NCI-H187 treated with DMSO at 0.1 percent for 48 hours (cell line): ENCODE data around the gene KIAA1755.

ENCODE experiments used
- DNase-seq: peaks from one replicate; lab custom pipeline; 2025; lab: John Stamatoyannopoulos, UW

The KIAA1755 gene

GRCh38 chr20:38260378-38261053 lies at the start of gene KIAA1755:
Gene KIAA1755, minus strand, starts transcription at chr20:38260735. Its CDS starts 235 bp downstream, at chr20:38260500.
- DNase-seq, result no peak

- DNase-seq, result no peak
Observed at GRCh38 chr20:38308447-38308846, 47.9 kb upstream of the KIAA1755 start.

DNA sequence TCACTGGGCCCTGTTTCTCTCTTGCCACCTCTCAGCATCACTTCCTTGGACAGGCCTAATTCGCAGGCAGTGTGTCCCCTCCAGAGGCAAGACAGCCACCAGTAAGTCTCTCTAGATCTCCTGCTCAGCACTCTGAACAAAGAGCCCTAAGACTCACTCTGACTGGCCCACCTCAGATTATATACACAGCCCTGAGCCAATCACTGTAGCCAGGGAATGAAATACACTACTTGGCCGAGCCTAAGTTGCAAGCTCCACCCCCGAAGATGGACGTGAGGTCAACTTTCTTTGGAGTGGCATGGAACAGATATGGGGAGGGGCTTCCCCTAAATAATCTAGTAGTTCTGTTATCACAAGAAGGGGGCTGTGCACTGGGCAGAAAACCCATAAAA lies 47.5 kb upstream of the KIAA1755 start:
- no peak for DNase-seq

- no peak for DNase-seq
Observed at GRCh38 chr20:38307371-38308046, 47.0 kb upstream of the KIAA1755 start.

- no peak for DNase-seq
Observed at GRCh38 chr20:38306379-38306778, 45.8 kb upstream of the KIAA1755 start.

DNA sequence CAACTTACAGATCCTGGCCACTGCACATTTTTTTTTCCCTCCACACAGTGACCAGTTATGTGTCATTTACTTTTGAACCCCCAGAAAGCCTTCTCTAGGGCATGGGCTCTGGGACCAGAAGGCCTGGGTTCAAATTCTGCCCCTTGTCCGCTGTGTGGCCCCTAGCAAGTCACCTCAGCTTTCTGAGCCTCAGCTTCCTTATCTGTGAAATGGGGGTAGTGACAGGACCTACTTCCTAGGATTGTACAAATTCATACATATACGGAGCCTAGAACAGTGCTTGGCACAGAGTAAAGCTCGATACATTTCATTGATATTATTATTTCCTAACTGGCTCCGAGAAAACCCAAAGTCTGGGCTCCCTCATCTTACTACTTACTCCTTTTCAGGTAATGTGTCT lies 45.0 kb upstream of the KIAA1755 start:
- DNase-seq, result no peak

DNA sequence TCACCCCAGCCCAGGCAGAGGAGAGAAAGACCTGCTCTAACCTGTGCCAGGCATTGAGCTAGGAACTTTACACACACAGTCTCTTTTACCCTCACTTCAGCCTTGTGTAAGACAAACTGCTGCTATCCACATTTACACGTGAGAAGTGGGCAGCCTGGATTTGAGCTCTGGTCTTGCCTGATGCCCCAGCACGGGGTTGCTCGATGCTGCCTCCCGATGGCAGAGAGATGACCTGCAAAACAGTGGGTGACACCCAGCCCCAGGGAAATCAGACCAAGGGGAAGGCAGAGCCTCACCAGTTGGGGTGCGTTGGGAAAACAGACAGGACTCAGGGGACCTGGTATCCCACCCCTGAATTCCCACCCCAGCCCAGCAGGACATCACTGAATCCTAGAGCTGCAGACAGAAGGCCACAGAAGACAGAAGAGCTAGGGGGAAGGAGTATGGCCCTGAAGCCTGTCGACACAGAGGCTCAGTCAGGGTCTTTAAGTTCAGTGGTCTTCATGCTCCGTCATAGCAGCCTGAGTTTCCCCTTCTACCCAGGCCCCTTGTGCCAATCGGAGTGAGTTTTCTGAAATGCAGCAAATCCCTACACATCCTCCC lies 44.4 kb upstream of the KIAA1755 start:
- no peak for DNase-seq

DNA sequence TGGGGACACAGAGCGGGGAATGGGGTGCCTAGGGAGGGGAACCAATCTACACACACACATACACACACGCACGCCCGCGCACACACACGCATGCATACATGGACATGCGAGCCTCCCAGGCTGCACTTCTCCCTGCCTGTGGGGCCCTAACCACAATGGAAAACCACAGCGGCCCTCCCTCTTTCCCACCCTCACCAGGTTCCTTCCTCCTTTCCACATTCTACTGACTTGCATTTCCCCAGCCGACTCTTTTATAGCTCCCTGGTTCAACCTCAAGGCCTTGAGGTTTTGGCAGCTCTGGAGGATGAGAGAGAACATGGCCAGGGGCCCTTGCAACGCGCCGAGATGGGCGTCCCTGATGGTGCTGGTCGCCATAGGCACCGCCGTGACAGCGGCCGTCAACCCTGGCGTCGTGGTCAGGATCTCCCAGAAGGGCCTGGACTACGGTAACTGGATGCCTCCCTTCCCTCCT lies 43.4 kb upstream of the KIAA1755 start, which contains the start of gene BPI:
TSS of gene BPI (plus strand) at position 249 of the 472 bp plus-strand sequence. CDS start at position 317, 68 bp downstream.
- no peak for DNase-seq

- no peak for DNase-seq
Observed at GRCh38 chr20:38302786-38303185, 42.3 kb upstream of the KIAA1755 start.

- no peak for DNase-seq
Observed at GRCh38 chr20:38301309-38301708, 40.8 kb upstream of the KIAA1755 start.

DNA sequence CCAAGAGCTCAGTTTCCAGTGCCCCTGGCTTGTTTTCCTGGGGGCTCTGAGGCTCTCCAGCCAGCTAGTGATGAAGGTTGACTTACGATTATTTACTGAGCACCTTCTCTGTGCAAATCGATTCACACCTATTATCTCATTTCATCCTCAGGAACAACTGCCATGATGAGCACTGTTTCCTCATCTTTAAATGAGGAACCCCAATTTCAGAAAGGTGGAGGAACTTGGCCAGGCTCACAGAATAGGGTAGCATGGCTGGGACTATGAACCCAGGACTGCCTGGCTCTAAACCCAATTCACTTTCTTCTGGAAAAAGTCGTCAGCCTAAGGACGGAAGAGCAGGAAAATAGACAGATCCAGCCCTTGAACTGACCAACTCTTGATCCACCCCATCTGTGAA lies 39.9 kb upstream of the KIAA1755 start:
- DNase-seq, result no peak

DNA sequence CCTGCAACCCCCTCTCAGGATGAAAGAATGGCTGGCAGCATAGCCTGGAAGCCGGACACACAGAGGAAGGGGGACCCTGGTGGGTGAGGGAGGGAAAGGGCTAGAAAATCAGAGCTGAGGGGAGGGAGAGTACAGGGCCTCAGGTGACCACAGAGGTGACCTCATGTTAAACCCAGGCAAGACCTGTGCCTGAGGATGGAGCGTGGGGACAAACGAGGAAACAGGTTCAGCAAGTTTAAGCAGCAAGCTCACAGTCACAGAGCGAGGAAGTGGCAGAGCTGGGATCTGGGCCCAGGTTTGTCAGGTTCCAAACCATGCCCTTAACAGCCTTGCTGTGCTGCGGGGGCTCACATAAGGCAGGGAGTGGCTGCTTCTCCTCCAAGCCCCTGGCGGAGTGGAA lies 39.4 kb upstream of the KIAA1755 start:
- DNase-seq, result no peak

DNA sequence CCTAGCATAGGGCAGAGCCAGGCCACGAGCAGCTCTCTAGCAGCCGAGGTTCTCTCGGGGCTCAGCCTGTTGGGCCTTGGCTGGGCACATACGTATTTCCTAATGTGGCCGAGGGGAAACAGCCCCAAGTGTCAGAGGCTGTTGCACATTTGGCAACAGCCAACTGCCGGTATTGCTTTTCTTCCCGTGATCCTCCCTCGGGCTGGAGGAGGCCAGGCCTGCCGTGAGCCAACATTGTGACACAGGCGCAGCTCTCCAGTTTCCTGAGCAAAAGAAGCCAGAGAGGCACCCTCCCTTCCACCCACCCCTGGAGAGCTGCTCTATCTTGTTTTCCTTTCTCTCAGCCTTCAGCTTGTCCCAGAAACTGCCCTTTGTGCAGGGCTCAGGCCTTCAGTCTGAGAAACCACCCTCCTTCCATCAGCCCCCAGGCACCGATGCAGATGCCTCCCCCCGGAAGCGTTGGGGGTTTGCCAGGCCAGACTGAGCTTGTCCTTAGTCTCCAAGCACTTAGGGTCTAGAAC lies 38.3 kb upstream of the KIAA1755 start:
- no peak for DNase-seq

DNA sequence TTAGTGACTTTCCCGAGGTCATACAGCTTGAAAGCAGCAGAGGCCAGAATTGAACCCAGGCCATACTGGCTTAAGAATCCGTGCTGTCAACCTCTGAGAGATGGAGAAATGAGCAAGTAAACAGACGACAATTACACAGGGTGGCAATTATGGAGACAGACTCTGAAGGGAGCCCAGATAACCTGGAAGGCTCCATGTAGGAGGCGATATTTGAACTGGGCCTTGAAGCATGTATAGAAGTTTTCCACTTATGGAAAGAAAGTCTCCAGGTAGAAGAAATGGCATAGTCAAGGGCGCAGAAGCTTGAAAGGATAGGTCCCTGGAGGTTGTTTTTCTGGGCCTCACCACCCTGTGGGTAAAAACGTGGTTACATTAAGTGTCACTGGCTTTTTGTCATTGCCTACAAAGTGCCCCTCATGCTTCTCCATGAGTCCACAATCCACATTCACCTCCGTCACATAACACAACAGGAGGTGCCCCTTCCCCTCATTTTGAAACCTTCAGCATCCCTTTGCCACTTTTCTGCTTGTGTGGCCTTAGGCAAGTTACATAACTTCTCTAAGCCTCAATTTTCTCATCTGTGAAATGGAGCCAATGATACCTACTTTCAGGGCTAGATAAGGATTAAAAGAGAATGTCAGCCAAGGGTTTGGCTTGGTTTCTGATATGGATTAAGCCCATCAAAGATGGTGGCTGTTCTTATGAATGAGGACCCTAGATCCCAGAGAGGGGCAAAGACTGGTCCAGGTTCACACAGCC lies 37.6 kb upstream of the KIAA1755 start:
- DNase-seq, result no peak

DNA sequence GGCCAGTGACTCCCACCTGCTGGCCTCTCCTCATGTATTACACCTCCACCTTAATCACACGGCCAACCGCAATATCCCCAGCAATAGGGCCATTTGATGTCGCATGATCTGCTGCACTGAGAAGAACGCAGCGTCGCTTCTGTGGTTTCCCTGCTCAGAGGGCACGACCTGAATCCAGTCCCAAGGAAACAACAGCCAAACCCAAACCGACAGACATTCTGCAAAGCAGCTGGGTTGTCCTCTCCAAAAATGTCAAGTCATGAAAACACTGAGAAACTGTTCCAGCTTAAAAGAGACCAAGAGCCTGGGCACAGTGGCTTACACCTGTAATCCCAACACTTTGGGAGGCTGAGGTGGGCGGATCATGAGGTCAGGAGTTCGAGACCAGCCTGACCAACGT lies 35.9 kb upstream of the KIAA1755 start:
- no peak for DNase-seq

- no peak for DNase-seq
Observed at GRCh38 chr20:38295811-38296210, 35.3 kb upstream of the KIAA1755 start.

- DNase-seq, result no peak
Observed at GRCh38 chr20:38294076-38294591, 33.6 kb upstream of the KIAA1755 start.

DNA sequence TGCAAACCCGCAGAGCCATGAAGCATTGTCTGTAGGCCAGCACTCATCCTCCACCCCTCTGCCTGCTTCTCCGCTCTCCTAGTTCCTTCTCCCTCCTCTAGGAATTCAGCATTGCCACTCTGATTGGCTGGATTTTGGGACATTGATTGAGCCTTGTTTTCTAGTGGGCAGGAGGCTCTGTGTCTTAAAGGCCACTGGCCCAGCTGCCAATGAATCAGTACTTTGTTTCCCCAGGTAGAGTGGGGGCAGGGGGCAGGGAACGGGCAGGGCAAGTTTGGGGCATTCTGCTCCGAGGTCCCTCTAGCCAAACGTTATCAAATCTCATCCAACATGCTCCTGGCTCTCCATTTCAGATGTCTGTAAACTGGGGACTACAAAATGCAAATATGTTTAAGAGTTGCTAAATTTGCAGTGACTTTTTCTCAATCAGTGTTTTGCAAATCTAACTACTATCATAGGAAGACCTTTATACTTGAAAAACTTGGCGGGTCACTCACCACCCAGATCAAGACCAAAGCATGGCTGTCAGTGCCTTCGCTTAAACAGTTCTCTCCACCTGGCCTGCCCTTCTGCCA lies 33.0 kb upstream of the KIAA1755 start:
- DNase-seq, result no peak

GRCh38 chr20:38291966-38292365 lies 31.4 kb upstream of the KIAA1755 start:
- no peak for DNase-seq

- DNase-seq, result no peak
Observed at GRCh38 chr20:38290829-38291814, 30.6 kb upstream of the KIAA1755 start.
